GM18870 (cell line): ENCODE data around the gene CSTA.

Source experiments
- ATAC-seq: cut with Tn5 transposase; IDR thresholded peaks from one replicate; pipeline ENCODE4 v1.9.1; 2021; ENCODE audit warnings: moderate library complexity; ENCODE audit not compliant: unreplicated experiment

CSTA gene

GRCh38 chr3:122324871-122325323, at the start of gene CSTA:
Gene CSTA (plus strand): TSS chr3:122325248. CDS start chr3:122325293, 45 bp downstream.
- no peak for ATAC-seq

GRCh38 chr3:122281891-122282290, 43.2 kb upstream of the CSTA start:
- ATAC-seq = no peak

- ATAC-seq = no peak
Measured at GRCh38 chr3:122283796-122284445, 41.1 kb upstream of the CSTA start.

GRCh38 chr3:122284486-122284885, 40.6 kb upstream of the CSTA start:
- no peak for ATAC-seq

GRCh38 chr3:122294359-122294758, 30.7 kb upstream of the CSTA start:
- no peak for ATAC-seq

GRCh38 chr3:122295266-122296062, 29.6 kb upstream of the CSTA start:
- ATAC-seq = no peak

GRCh38 chr3:122298239-122298638, 26.8 kb upstream of the CSTA start:
- peak; percentile 57 for ATAC-seq

GRCh38 chr3:122299215-122299614, 25.8 kb upstream of the CSTA start:
- ATAC-seq = no peak

- no peak for ATAC-seq
Measured at GRCh38 chr3:122299872-122300460, 25.1 kb upstream of the CSTA start.

GRCh38 chr3:122301063-122301462, 24.0 kb upstream of the CSTA start:
- no peak for ATAC-seq

- no peak for ATAC-seq
Measured at GRCh38 chr3:122305818-122306621, 19.0 kb upstream of the CSTA start.

GRCh38 chr3:122306622-122306953, 18.5 kb upstream of the CSTA start:
- no peak for ATAC-seq

- no peak for ATAC-seq
Measured at GRCh38 chr3:122307094-122307687, 17.9 kb upstream of the CSTA start.

- ATAC-seq = no peak
Measured at GRCh38 chr3:122307976-122308375, 17.1 kb upstream of the CSTA start.

- ATAC-seq = no peak
Measured at GRCh38 chr3:122310361-122310760, 14.7 kb upstream of the CSTA start.

GRCh38 chr3:122312826-122313225, 12.2 kb upstream of the CSTA start:
- ATAC-seq = no peak

GRCh38 chr3:122313281-122313680, 11.8 kb upstream of the CSTA start:
- ATAC-seq = no peak

GRCh38 chr3:122314228-122314876, 10.7 kb upstream of the CSTA start:
- ATAC-seq = no peak

GRCh38 chr3:122315619-122316018, 9.4 kb upstream of the CSTA start:
- ATAC-seq = no peak

GRCh38 chr3:122316368-122316767, 8.7 kb upstream of the CSTA start:
- no peak for ATAC-seq
